Activated CD4-positive, alpha-beta memory T cell treated with anti-CD3 and anti-CD28 coated beads for 36 hours (primary cell): ENCODE results near the gene ACR. TPM values are rescaled to one million over a fixed set of nuclear protein-coding genes. Genes with fewer than 3 reads are reported as not detected.
"Not testable (repeated sequence)": the region's sequence is repeated elsewhere in the genome, so short reads cannot be mapped to it uniquely, and the experiment has no call there.

Experiments
- CTCF ChIA-PET: fragments of 350-600 bp; sonication (Branson Sonifier 250); formaldehyde crosslinking; loops from one replicate; lab custom pipeline; 2021; ENCODE audit warnings: antibody characterized with exemption, inconsistent platforms; lab: Charles Lee
- POLR2A ChIA-PET: fragments of 350-600 bp; sonication (Branson Sonifier 250); formaldehyde crosslinking; loops from one replicate; lab custom pipeline; 2021; ENCODE audit warnings: antibody characterized with exemption; lab: Charles Lee
- DNase-seq: peaks from one replicate; pipeline ENCODE4 v3.0.0-alpha.2; 2020
- H3K27ac Mint-ChIP-seq: one replicate; pipeline ENCODE4 v1.8.0; 2021; ENCODE audit warnings: mixed read lengths
- H3K27me3 Mint-ChIP-seq: one replicate; pipeline ENCODE4 v1.8.0; 2021; ENCODE audit warnings: mixed read lengths
- H3K36me3 Mint-ChIP-seq: one replicate; pipeline ENCODE4 v1.8.0; 2021; ENCODE audit warnings: mixed read lengths
- H3K4me1 Mint-ChIP-seq: one replicate; pipeline ENCODE4 v1.8.0; 2021; ENCODE audit warnings: low read depth, mixed read lengths
- H3K4me3 Mint-ChIP-seq: one replicate; pipeline ENCODE4 v1.8.0; 2021; ENCODE audit warnings: mild to moderate bottlenecking, mixed read lengths
- H3K9me3 Mint-ChIP-seq: one replicate; pipeline ENCODE4 v1.8.0; 2021; ENCODE audit warnings: mixed read lengths
- intact Hi-C: fragments of 100-400 bp; cut with micrococcal nuclease; formaldehyde crosslinking; loops from one replicate; pipeline ENCODE4 v1.15.1; 2023
- total RNA-seq, 2 experiments: library from RNA; stranded (reverse); gene quantifications; one replicate each; pipeline ENCODE4 v1.2.3, GENCODE V29; 2021

ACR gene
- total RNA-seq, 2 experiments from 2014 or later: not detected

DNA sequence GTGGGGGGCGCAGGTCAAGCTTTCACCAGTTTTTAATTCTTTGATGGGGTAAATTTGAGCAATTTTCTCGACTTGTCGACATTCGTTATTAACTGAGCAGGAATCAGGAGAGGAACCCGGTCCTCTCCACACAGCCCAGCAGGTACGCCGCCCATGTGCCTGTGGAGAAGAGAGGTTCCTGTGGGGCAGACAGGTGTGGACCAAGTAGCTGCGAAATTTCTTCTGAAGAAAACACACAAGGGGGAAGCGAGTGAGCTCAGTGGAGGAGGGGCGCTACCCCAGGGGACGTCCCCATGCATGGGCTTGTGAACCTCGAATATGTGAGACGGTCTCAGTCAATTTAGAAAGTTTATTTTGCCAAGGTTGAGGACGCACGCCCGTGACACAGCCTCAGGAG is 45.9 kb downstream of the ACR start:
- intact Hi-C loops, H3K9me3 Mint-ChIP-seq, CTCF ChIA-PET, H3K36me3 Mint-ChIP-seq, H3K27me3 Mint-ChIP-seq, POLR2A ChIA-PET, H3K4me1 Mint-ChIP-seq: not testable (repeated sequence)
- peak; percentile 29 for DNase-seq
- peak overlapping the region; percentile 23 for H3K27ac Mint-ChIP-seq
- peak overlapping the region; percentile 81 for H3K4me3 Mint-ChIP-seq

GRCh38 chr22:50785289-50785688 is 47.3 kb downstream of the ACR start:
- H3K27ac Mint-ChIP-seq, H3K36me3 Mint-ChIP-seq, H3K27me3 Mint-ChIP-seq, DNase-seq, CTCF ChIA-PET, H3K4me3 Mint-ChIP-seq, H3K4me1 Mint-ChIP-seq, intact Hi-C loops, H3K9me3 Mint-ChIP-seq, POLR2A ChIA-PET: not testable (repeated sequence)

- H3K4me1 Mint-ChIP-seq, intact Hi-C loops, H3K4me3 Mint-ChIP-seq, H3K27ac Mint-ChIP-seq, H3K36me3 Mint-ChIP-seq, H3K9me3 Mint-ChIP-seq, CTCF ChIA-PET, POLR2A ChIA-PET, H3K27me3 Mint-ChIP-seq: not testable (repeated sequence)
- DNase-seq: peak; percentile 30
These were observed 48.9 kb downstream of the ACR start for GRCh38 chr22:50786936-50787335.

Other genes with a start within 250 kb of the ACR start
- gene LMF2, start 230.5 kb upstream of the ACR start, total RNA-seq: 10 to 100 TPM; 62.1 to 63.8 TPM
- 100 to 1,000 TPM; 134 to 138 TPM for gene NCAPH2, start 230.0 kb upstream of the ACR start, total RNA-seq
- gene SCO2, start 212.6 kb upstream of the ACR start, total RNA-seq: 1 to 10 TPM; 1.9 to 5.6 TPM
- gene TYMP, start 208.2 kb upstream of the ACR start, total RNA-seq: 10 to 100 TPM; 64.7 to 65.6 TPM
- 1 to 10 TPM; 6.9 to 7.7 TPM for gene KLHDC7B, start 192.3 kb upstream of the ACR start, total RNA-seq
- gene SYCE3, start 175.3 kb upstream of the ACR start, total RNA-seq: 1 to 10 TPM in 1 of 2 experiments, under 1 TPM in 1; 0.87 to 1.0 TPM
- 10 to 100 TPM; 33.3 to 36.9 TPM for gene CPT1B, start 159.8 kb upstream of the ACR start, total RNA-seq
- gene CHKB, start 155.4 kb upstream of the ACR start, total RNA-seq: 10 to 100 TPM; 76.2 to 76.3 TPM
- gene MAPK8IP2, start 137.4 kb upstream of the ACR start, total RNA-seq: under 1 TPM; 0.10 to 0.19 TPM
- gene ARSA, start 110.1 kb upstream of the ACR start, total RNA-seq: 10 to 100 TPM; 23.9 to 25.8 TPM
- under 1 TPM; 0.05 to 0.07 TPM for gene SHANK3, start 65.4 kb upstream of the ACR start, total RNA-seq
- 10 to 100 TPM; 20.0 to 21.8 TPM for gene RABL2B, start 45.4 kb downstream of the ACR start, total RNA-seq